ENCODE measurements around the gene CTSA. TPM values are rescaled to one million over a fixed set of nuclear protein-coding genes. Genes with fewer than 3 reads are reported as not detected.

Gene CTSA
- total and polyA plus RNA-seq, 9 of the 15 experiments (the other 6 are each of a cell fraction or from before 2014, with no cell fraction given): 8.8 to 61.7 (median 28.3) TPM

DNA sequence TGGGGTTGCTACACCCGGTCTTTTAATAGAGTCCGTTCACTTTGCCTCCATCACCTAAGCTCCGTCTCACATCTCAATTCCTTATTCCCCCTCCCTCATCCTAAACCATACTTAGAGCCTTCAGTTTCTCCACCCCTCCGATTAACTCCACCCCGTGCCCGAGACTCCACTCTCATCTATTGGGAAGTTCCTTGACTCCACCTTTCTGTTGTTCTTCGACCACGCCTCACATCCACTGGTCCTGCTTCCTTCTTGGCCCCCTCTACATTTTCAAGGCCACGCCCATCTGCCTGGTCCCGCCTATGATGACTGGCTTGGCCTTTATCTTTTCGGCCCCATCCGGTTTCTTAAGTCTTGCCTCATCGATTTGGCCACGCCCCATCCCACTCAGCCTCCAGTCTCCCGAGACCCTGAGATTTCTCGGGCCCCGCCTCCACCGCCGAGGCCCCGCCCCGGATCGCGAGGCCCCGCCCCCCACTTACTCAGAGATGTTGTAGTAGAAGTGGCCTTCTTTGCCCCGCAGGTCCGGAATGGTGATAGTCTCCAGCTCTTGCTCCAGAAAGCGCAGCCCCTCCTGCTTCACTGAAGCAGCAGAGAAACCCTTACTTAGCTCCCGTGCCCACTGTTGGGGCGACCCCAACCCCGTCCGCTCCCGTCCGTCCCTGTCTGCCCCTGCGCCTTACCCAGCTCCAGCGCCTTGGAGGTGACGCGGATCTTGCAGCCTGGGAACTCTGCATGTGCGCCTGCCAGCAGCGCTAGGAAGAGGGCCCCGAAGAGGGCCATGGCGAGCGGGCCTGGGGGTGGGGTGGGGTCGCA lies 19.7 kb downstream of the CTSA start (continued):
- TF ChIP-seq, protein P1, sequence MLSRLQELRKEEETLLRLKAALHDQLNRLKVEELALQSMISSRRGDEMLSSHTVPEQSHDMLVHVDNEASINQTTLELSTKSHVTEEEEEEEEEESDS (CRISPR knock-in tag; IDR thresholded peaks at IDR 0.05): no peak
- TF ChIP-seq TCF3 (CRISPR knock-in tag; IDR thresholded peaks at IDR 0.05) (peak; percentile 39; the same call in 1 of the 2 replicates), GATA2 (CRISPR knock-in tag; IDR thresholded peaks at IDR 0.05) (no peak), NFYB (IDR thresholded peaks at IDR 0.05; ENCODE audit: extremely low read depth, insufficient read length) (no peak), KLF16 (IDR thresholded peaks at IDR 0.05) (no peak), DMBX1 (CRISPR knock-in tag; IDR thresholded peaks at IDR 0.05; ENCODE audit: borderline replicate concordance) (no peak; the same call in 1 of the 2 replicates), PML (IDR thresholded peaks at IDR 0.05; ENCODE audit: low read length) (no peak), SMARCE1 (IDR thresholded peaks at IDR 0.05) (peak; percentile 44; the same call in 1 of the 2 replicates), HMG20A (CRISPR knock-in tag; conservative IDR thresholded peaks at IDR 0.05) (no peak), SPI1 (IDR thresholded peaks at IDR 0.05; ENCODE audit: borderline replicate concordance, low read depth, low read length) (no peak), ZNF77 (CRISPR knock-in tag; IDR thresholded peaks at IDR 0.05) (no peak), DACH1 (IDR thresholded peaks at IDR 0.05; ENCODE audit: partially characterized antibody) (no peak), CREBBP (IDR thresholded peaks at IDR 0.05; ENCODE audit: low read depth, low read length) (no peak), ZNF696 (CRISPR knock-in tag; conservative IDR thresholded peaks at IDR 0.05) (no peak), RBM34 (IDR thresholded peaks at IDR 0.05; ENCODE audit: borderline replicate concordance, insufficient read depth, low read length) (no peak), PCBP2 (IDR thresholded peaks at IDR 0.05; ENCODE audit: low read depth, low read length, poor library complexity, severe bottlenecking) (no peak), RBFOX2 (IDR thresholded peaks at IDR 0.05; ENCODE audit: low read depth, low read length) (peak; percentile 85), ZNF282 (CRISPR knock-in tag; IDR thresholded peaks at IDR 0.05) (no peak), KDM1A (IDR thresholded peaks at IDR 0.05) (no peak), TRIM28 (IDR thresholded peaks at IDR 0.05) (no peak), ZNF24 (IDR thresholded peaks at IDR 0.05) (no peak)
- TF ChIP-seq, protein P2, sequence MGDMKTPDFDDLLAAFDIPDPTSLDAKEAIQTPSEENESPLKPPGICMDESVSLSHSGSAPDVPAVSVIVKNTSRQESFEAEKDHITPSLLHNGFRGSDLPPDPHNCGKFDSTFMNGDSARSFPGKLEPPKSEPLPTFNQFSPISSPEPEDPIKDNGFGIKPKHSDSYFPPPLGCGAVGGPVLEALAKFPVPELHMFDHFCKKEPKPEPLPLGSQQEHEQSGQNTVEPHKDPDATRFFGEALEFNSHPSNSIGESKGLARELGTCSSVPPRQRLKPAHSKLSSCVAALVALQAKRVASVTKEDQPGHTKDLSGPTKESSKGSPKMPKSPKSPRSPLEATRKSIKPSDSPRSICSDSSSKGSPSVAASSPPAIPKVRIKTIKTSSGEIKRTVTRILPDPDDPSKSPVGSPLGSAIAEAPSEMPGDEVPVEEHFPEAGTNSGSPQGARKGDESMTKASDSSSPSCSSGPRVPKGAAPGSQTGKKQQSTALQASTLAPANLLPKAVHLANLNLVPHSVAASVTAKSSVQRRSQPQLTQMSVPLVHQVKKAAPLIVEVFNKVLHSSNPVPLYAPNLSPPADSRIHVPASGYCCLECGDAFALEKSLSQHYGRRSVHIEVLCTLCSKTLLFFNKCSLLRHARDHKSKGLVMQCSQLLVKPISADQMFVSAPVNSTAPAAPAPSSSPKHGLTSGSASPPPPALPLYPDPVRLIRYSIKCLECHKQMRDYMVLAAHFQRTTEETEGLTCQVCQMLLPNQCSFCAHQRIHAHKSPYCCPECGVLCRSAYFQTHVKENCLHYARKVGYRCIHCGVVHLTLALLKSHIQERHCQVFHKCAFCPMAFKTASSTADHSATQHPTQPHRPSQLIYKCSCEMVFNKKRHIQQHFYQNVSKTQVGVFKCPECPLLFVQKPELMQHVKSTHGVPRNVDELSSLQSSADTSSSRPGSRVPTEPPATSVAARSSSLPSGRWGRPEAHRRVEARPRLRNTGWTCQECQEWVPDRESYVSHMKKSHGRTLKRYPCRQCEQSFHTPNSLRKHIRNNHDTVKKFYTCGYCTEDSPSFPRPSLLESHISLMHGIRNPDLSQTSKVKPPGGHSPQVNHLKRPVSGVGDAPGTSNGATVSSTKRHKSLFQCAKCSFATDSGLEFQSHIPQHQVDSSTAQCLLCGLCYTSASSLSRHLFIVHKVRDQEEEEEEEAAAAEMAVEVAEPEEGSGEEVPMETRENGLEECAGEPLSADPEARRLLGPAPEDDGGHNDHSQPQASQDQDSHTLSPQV (IDR thresholded peaks at IDR 0.05): no peak; the same call in 1 of the 2 replicates
- TF ChIP-seq, protein P3, sequence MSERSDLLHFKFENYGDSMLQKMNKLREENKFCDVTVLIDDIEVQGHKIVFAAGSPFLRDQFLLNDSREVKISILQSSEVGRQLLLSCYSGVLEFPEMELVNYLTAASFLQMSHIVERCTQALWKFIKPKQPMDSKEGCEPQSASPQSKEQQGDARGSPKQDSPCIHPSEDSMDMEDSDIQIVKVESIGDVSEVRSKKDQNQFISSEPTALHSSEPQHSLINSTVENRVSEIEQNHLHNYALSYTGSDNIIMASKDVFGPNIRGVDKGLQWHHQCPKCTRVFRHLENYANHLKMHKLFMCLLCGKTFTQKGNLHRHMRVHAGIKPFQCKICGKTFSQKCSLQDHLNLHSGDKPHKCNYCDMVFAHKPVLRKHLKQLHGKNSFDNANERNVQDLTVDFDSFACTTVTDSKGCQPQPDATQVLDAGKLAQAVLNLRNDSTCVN (CRISPR knock-in tag; IDR thresholded peaks at IDR 0.05): peak; percentile 69; the same call in 1 of the 2 replicates
- TF ChIP-seq, protein P4, sequence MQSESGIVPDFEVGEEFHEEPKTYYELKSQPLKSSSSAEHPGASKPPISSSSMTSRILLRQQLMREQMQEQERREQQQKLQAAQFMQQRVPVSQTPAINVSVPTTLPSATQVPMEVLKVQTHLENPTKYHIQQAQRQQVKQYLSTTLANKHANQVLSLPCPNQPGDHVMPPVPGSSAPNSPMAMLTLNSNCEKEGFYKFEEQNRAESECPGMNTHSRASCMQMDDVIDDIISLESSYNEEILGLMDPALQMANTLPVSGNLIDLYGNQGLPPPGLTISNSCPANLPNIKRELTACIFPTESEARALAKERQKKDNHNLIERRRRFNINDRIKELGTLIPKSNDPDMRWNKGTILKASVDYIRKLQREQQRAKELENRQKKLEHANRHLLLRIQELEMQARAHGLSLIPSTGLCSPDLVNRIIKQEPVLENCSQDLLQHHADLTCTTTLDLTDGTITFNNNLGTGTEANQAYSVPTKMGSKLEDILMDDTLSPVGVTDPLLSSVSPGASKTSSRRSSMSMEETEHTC (IDR thresholded peaks at IDR 0.05): no peak

Data from K562 (cell line).